ENCODE data around the gene RAD18.

Gene RAD18

DNA sequence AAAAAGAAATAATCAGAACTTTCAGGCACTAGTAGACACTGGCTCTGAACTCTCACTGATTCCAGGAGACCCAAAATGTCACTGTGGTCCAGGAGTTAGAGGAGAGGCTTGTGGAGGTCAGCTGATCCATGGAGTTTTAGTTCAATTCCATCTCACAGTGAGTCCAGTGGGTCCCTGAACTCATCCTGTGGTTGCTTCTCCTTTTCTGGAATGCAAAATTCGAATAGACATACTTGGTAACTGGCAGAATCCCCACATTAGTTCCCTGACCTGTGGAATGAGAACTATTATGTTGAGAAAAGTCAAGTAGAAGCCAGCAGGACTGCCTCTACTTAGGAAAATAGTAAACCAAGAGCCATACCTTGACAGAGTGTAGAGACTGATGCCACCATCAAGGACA is 106.6 kb downstream of the RAD18 start:
- DNase-seq, result no peak

- DNase-seq, result no peak
Observed at GRCh38 chr3:8856071-8856470, 107.2 kb downstream of the RAD18 start.

GRCh38 chr3:8854656-8855055 is 108.6 kb downstream of the RAD18 start:
- no peak for DNase-seq

DNA sequence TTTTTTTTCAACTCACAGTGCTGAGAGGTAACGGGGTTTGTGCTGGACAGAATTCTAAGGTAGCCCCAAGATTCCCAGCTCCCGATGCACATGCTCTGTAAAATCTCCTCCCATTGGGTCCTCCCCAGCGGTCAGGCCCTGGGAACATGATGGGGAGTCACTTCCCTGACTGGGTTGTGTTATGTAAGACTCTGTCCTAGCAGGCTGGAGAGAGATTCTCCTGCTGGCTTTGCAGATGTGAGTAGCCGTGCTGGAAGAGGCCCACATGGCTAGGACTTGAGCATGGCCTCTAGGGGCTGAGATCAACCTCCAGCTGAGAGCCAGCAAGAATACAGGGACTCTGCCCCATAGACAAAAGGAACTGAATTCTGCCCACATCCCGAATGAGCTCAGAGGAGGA is 110.2 kb downstream of the RAD18 start:
- no peak for DNase-seq

DNA sequence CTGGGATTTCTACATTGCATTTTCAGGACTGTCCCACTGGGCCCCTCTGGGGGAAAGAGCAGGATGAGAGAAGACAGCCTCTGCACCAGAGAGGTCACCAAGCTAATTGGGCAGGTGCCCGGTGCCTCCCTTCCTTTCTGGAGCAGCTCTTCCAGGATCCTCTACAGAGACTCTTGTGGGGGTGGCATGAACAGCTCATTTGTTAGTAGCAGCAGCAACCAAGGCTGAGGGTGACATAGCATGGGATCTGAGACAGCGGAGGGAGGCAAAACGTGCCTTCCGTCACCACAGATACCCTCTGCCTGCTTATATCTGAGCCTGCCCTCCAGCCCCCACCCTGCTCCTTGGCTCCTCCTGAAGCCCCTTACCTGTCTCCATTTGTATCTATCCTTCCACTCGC is 110.8 kb downstream of the RAD18 start:
- no peak for DNase-seq

GRCh38 chr3:8851703-8852102 is 111.6 kb downstream of the RAD18 start:
- no peak for DNase-seq

GRCh38 chr3:8848696-8849131 is 114.6 kb downstream of the RAD18 start:
- DNase-seq, result no peak

- no peak for DNase-seq
Observed at GRCh38 chr3:8847317-8847716, 116.0 kb downstream of the RAD18 start.

DNA sequence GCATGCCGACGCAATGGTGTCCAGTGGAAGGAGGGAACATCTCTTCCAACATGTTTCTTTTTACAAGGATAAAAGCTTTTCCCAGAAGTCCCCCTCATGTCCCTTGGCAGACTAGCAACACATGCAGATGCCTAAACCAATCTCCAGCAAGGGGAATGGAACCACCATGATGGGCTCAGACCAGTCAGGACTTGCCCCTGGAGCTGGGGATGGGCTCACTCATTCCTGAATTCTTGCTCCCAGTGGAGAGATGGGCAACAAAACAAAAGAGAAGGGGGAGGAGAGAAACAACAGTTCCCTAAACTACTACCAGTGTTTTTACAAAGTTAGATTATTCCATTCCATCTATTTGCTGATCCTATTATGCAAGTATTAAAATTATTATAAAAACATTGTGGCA is 117.1 kb downstream of the RAD18 start:
- DNase-seq, result no peak

- DNase-seq, result no peak
Observed at GRCh38 chr3:8845641-8846040, 117.6 kb downstream of the RAD18 start.

GRCh38 chr3:8843347-8843746 is 119.9 kb downstream of the RAD18 start:
- DNase-seq, result no peak

DNA sequence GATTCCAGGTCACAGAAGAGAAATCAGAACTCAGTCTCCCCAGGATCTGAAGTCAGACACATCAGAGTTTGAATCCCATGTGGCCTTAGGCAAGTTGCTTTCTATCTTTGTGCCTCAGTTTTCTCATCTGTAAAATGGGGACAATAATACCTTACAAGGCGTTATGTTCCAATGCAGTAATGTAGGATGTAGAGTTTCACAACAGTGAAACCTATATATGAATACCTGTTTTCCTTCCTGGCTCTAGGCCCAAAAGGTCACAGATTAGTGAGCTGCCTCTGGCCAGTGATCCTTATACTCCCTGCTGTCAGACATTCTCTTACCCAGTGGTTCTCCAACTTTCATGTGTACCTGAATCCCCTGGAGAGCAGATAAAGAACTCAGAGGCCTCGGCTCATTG is 121.0 kb downstream of the RAD18 start:
- DNase-seq, result no peak

GRCh38 chr3:8841472-8841871 is 121.8 kb downstream of the RAD18 start:
- DNase-seq, result no peak

- no peak for DNase-seq
Observed at GRCh38 chr3:8840556-8840955, 122.7 kb downstream of the RAD18 start.

GRCh38 chr3:8839607-8840325 is 123.5 kb downstream of the RAD18 start:
- no peak for DNase-seq

GRCh38 chr3:8838765-8839423 is 124.4 kb downstream of the RAD18 start:
- no peak for DNase-seq

- no peak for DNase-seq
Observed at GRCh38 chr3:8838234-8838633, 125.0 kb downstream of the RAD18 start.

DNA sequence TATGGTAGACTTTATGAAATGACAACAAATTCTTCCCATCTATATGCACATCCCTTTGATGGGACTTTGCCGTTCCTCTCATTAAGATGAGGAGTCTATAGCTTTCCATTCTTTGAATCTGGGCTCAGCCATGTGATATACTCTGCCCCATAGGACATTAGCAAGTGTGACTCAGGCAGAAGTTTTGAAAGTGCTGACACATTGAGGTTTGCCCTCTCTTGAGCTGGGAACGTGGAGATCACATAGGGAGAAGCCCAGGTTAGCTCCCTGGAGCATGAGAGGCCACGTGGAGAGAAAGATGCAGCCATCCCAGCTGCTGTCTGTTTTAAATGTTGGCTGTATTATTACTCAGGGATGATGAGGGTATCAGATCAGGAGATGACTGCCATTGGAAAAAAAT is 126.1 kb downstream of the RAD18 start:
- no peak for DNase-seq

DNA sequence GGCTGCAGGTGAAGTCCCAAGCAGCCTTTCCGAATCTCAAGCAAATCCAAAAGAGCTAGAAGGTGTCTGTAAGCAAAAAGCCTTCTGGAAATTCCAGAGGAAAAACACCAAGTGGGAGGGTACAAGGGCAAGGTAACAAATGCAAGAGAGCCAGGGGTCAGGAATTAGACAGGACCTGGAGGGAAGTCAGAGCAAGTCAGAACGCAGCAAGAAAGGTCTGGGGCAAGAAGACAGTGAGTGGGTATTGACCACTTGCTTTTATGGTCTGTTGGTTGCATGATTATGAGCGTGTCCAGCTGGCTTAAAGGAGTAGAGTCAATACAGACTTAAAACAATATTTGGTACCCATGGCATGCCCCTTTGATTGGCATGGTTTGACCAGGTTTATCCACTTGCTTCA is 127.2 kb downstream of the RAD18 start:
- no peak for DNase-seq

GRCh38 chr3:8835385-8835784 is 127.9 kb downstream of the RAD18 start:
- DNase-seq, result no peak

- DNase-seq, result no peak
Observed at GRCh38 chr3:8834974-8835373, 128.3 kb downstream of the RAD18 start.

DNA sequence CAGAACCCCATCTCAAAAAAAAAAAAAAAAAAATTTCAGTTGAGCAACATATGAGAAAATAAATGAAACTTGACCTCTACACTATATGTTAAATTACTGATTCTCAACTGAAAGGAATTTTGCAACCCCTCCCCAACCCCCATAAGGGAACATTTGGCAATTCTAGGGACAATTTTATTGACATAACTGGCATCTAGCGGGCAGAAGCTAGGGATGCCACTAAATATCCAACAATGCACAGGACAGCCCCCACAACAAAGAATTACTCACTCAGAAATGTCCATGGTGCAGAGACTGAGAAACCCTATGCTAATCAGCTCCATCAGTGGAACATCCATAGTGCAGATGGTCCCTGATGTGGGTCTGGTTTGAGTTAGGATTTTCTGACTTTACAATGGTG is 135.6 kb downstream of the RAD18 start:
- DNase-seq, result no peak

Measured in NCI-H69 (cell line).